Measurements from ENCODE around the gene CSNK1D.

Gene CSNK1D

DNA sequence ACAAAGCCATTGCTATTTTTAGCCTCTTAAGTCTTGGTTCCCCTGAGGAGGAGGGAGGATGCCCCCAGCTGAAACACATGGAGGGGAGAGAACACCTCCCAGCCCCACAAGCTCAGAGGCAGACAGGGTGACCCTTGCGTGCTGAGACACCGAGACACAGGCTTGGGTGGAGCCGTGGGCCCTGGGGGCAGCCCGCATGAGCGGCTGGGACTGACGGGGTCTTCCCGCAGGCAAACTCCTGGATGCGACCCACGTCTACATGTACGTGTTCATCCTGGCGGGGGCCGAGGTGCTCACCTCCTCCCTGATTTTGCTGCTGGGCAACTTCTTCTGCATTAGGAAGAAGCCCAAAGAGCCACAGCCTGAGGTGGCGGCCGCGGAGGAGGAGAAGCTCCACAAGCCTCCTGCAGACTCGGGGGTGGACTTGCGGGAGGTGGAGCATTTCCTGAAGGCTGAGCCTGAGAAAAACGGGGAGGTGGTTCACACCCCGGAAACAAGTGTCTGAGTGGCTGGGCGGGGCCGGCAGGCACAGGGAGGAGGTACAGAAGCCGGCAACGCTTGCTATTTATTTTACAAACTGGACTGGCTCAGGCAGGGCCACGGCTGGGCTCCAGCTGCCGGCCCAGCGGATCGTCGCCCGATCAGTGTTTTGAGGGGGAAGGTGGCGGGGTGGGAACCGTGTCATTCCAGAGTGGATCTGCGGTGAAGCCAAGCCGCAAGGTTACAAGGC lies 34.9 kb downstream of the CSNK1D start:
- DNase-seq (ENCODE audit: low read depth), result peak; percentile 62

- DNase-seq (ENCODE audit: low read depth), result no peak
Observed at GRCh38 chr17:82237746-82238471, 35.6 kb downstream of the CSNK1D start.

DNA sequence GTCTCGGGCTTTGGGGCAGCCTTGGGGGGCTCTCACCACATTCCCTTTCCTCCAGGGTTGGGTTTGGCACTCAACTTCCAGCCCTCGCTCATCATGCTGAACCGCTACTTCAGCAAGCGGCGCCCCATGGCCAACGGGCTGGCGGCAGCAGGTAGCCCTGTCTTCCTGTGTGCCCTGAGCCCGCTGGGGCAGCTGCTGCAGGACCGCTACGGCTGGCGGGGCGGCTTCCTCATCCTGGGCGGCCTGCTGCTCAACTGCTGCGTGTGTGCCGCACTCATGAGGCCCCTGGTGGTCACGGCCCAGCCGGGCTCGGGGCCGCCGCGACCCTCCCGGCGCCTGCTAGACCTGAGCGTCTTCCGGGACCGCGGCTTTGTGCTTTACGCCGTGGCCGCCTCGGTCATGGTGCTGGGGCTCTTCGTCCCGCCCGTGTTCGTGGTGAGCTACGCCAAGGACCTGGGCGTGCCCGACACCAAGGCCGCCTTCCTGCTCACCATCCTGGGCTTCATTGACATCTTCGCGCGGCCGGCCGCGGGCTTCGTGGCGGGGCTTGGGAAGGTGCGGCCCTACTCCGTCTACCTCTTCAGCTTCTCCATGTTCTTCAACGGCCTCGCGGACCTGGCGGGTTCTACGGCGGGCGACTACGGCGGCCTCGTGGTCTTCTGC lies 36.3 kb downstream of the CSNK1D start:
- DNase-seq (ENCODE audit: low read depth), result no peak

DNA sequence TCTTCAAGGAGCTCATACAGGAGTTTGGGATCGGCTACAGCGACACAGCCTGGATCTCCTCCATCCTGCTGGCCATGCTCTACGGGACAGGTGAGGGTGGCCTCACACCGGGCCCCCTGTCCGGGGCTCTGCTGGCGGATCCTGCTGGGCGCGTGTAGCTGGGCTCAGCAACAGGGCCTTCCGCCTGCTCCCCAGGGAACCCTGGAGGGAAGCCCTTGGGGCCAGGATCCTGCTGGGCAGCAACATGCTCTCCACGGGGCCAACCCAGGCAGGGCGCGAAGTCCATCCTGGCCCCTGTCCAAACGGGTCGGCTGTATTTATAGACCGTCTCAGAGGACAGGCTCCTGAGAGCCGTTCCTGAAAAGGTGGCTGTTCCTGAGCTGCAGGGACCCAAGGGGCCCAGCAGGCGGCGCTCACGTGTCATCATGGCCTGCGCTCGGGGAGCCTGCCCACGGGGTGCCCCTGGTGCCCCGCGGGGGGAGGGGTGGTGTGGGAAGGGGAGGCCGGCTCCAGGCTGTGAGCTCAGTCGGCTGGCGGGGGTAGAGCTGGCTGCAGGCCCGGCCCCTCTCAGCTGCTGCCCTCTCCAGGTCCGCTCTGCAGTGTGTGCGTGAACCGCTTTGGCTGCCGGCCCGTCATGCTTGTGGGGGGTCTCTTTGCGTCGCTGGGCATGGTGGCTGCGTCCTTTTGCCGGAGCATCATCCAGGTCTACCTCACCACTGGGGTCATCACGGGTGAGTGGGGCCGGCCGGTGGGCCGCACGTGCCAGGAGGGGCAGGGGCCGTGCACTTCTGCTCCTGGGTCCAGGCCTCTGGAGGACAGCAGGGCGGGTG lies 37.1 kb downstream of the CSNK1D start:
- DNase-seq (ENCODE audit: low read depth), result peak; percentile 63

- no peak for DNase-seq (ENCODE audit: low read depth)
Observed at GRCh38 chr17:82235775-82236141, 37.7 kb downstream of the CSNK1D start.

DNA sequence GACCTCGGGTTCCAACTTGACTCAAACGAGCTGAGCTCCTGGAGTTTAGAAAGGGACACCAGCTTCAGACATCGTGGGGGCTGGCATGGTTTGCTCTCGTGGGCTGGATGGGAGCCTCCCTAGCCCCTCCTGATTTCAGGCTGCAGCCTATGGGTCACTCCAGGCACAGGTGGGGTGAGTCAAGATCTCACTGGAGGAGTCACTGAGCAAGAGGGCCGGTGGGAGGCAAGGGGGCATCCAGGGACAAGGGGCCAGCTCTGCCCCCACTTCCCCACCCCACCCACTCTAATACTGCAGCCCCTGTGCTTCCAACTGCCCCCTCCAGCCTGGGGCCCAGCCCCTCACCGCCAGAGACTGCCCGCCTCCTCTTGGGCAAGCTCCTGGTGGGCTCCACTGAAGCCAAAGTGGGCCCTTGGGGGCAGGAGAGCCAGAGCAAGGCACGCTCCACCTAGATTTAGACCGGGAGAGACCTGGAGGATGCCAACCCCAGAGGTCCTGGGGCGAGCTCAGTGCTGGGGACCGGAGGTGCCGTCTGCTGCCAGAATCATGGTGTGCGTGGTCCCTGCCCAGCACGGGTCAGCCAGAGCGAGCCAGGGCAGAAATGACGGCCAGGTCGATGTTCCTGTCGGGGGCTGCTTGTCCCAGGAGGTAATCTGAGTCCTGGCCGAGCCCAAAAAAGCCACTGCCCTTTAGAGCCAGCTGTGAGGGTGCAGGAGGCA lies 38.3 kb downstream of the CSNK1D start:
- no peak for DNase-seq (ENCODE audit: low read depth)

GRCh38 chr17:82234211-82235055 lies 39.1 kb downstream of the CSNK1D start:
- DNase-seq (ENCODE audit: low read depth), result no peak

- DNase-seq (ENCODE audit: low read depth), result no peak
Observed at GRCh38 chr17:82232876-82233785, 40.4 kb downstream of the CSNK1D start.

DNA sequence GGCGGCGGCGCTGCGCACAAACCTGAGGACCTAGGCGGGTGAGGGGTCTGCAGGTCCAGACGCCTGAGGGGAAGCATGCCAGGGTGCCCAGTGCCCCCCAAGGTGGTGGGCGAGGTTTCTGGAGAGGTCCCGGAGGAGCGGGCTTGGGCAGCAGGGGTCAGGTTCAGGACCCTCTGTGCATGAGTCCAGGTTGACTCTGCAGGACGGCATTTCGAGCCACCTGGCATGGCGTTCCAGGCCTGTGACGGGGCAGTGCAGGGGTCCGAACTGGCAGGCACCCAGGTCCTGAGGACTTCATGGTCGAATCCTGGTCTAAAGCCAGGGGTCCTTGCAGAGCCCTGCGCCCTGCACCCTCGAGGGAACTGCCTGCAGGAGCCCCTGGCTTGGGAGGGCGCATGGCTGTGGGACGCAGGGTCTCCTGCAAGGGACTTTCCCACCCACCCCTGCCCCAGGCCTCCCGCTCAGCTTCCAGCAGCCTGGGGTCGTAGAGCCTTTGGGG lies 41.1 kb downstream of the CSNK1D start:
- DNase-seq (ENCODE audit: low read depth), result no peak

DNA sequence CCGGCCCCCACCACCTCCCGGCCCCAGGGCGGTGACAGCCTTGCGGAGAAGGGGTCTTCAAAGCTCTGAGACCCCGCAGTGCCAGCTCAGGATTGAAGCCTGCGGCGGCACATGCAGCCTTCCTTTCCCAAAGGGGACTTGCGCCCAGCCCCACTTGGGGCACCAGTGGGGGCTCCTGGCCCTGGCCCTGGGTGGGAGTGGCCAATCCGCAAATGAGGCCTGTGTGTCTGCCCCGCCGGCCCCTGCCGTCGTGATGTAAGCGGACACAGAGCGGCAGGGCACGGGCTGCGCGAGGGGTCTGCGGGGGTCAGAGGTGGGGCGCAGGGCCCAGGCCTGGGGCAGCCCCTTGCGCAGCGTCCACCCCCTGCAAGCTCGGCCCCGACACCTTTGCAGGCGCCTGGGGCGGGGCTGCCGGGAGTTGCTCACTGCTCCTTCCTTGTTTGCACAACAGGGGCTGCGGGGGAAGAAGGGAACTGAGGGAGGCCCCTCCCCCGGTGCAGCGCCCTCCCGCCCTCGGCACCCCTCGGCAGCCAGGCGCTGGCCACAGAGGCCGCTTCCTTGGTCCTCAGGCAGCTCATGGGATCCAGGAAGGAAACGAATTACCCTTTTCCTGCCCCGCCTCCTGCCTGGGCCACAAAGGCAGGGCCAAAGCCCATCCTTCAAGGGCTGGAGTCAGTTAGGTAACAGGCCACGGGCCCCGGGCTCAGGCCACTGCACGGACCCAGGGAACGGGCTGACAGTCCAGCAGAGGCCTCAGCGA lies 41.8 kb downstream of the CSNK1D start:
- DNase-seq (ENCODE audit: low read depth), result no peak

DNA sequence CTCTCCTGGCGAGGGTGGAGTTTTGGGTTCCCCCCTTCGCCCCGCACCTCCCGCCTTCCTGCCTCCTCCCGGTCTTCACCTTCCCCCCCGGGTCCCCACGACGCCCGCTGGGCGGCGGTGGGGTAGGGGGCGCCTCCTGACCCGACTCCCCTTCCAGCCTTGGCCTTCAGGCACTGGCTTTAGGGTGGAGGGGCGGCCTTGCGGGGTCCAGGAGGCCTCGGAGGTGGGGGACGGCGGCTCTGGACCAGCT lies 42.3 kb downstream of the CSNK1D start:
- DNase-seq (ENCODE audit: low read depth), result no peak

DNA sequence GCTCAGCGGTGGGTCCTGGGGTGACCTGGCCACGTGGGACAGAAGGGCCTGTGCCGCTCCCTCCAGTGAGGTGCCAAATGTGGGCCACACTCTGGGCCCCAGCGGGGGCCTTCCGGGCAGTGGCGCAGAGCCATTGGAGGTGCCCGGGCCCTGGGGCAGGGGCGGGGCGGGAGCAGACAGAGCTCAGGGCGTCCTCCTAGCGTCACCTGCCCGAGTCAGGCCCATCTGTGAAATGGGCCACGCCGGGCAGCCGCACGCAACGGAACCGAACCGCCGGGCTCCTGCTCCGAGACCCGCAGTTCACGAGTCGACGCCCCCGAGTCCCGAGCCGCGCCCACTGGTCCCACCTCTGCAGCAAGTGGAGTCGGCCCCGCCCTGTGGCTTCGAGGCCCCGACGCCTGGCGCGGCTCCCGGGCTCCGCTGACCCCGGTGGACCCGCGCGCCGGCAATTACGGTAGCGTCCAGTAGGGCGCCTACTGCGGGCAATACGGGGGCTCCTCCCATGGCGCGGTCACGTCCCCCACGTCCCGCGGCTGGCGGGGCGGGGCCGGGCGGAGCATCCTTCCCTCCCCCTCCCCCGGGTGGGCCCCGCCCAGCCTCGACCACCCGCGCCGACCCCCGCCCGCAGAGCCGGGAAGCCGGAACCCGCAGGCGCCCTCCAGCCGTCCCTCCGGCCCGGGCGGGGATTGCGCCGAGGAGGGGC lies 42.7 kb downstream of the CSNK1D start:
- DNase-seq (ENCODE audit: low read depth), result peak; percentile 73

DNA sequence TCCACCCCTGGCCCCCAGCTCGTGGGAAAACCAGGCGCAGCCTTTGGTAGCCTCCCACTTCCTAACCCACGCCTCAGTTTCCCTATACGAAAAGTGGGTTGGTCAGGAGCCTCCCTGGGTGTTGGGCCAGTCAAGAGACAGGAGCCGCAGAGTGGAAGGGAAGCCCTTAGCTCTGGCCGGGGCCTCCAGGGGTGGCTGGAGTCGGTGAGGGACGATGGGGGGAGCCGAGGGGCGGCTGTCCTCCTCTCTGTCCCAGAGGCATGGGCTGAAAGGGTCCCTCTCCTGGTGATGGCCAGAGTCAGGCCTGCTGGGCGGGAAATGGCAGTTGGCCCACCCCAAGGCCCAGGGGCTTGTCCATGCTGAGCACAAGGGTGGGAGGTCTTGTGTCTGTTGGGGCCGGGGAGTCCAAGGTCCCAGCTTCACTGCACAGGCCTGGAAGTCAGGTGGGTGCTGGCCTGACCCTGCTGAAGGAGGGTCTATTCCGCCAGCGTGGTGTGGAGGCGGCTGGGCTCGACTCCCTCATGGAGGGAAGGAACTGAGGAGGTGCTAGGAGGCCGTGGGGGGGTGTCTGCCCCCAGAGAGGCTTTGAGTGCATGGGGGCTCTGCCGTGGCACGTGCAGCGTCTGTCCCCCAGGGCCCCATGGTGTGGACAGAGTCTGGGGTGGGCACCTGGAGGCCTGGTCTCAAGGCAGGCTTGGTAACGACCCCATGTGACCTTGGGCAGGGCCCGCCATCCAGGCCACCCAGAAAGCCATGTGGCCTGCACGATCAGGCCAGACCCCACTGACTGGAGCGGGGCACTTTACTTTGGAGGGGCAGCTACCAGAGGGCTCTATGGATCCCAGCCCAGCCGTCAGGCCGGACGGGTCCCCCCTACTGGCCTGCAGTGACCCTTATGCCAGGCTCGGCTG lies 43.5 kb downstream of the CSNK1D start:
- DNase-seq (ENCODE audit: low read depth), result no peak

- DNase-seq (ENCODE audit: low read depth), result peak; percentile 67
Observed at GRCh38 chr17:82228842-82229697, 44.4 kb downstream of the CSNK1D start, which contains the start of gene SLC16A3. Gene SLC16A3 (plus strand): TSS chr17:82229042. CDS start chr17:82236009, 6,967 bp downstream.

GRCh38 chr17:82228278-82228841 lies 45.1 kb downstream of the CSNK1D start:
- DNase-seq (ENCODE audit: low read depth), result no peak
